Liver (tissue), 9 donors: ENCODE data around the gene SF3B3. TPM values are rescaled to one million over a fixed set of nuclear protein-coding genes. Genes with fewer than 3 reads are reported as not detected.

ENCODE experiments used
- DNase-seq: peaks from one replicate; pipeline ENCODE4 v3.0.0-alpha.2; 2017; ENCODE audit warnings: low spot score
- H3K27ac ChIP-seq, 2 donors: one replicate each; pipeline ENCODE4 v1.7.0; 2013; ENCODE audit warnings: inconsistent platforms in 2 of 2, low read length in 2 of 2, control low read depth in 1 of 2, low read depth in 1 of 2, mild to moderate bottlenecking in 1 of 2
- H3K27me3 ChIP-seq, 4 donors: one replicate each; pipeline versions ENCODE4 v1.6.1 to v1.7.0; 2013; ENCODE audit warnings: low read length in 3 of 4, inconsistent platforms in 1 of 4, mild to moderate bottlenecking in 1 of 4, moderate library complexity in 1 of 4; ENCODE audit not compliant: control insufficient read depth in 4 of 4, insufficient read depth in 4 of 4
- H3K36me3 ChIP-seq, 4 donors: one replicate each; pipeline versions ENCODE4 v1.6.1 to v1.7.0; 2013; ENCODE audit warnings: low read length in 3 of 4, mild to moderate bottlenecking in 3 of 4, low read depth in 1 of 4, moderate library complexity in 1 of 4; ENCODE audit not compliant: control insufficient read depth in 4 of 4, insufficient read depth in 3 of 4
- H3K4me1 ChIP-seq, 4 donors: one replicate each; pipeline versions ENCODE4 v1.6.1 to v1.7.0; 2013; ENCODE audit warnings: low read length in 3 of 4, mild to moderate bottlenecking in 3 of 4, moderate library complexity in 1 of 4; ENCODE audit not compliant: control insufficient read depth in 4 of 4, insufficient read depth in 4 of 4
- H3K4me3 ChIP-seq, 3 donors: one replicate each; pipeline versions ENCODE4 v1.6.1 to v1.7.0; 2013; ENCODE audit warnings: low read length in 3 of 3, control low read depth in 1 of 3, low read depth in 1 of 3, mild to moderate bottlenecking in 1 of 3
- H3K9ac ChIP-seq, 2 donors: one replicate each; pipeline ENCODE4 v1.7.0; 2013; ENCODE audit warnings: low read length in 2 of 2, mild to moderate bottlenecking in 2 of 2, moderate library complexity in 2 of 2, control low read depth in 1 of 2, low read depth in 1 of 2
- H3K9me3 ChIP-seq, 4 donors: one replicate each; pipeline versions ENCODE4 v1.6.1 to v1.7.0; 2013; ENCODE audit warnings: low read length in 3 of 4; ENCODE audit not compliant: control insufficient read depth in 4 of 4
- ATF3 ChIP-seq: IDR thresholded peaks from 2 replicates; pipeline ENCODE4 v1.6.1; 2016; ENCODE audit warnings: antibody characterized with exemption
- CTCF ChIP-seq: fragments of 150-350 bp; IDR thresholded peaks from 2 replicates; pipeline ENCODE4 v1.5.1; 2017; ENCODE audit warnings: improper control_type of control experiment, low read depth, low read length; ENCODE audit not compliant: missing input control
- EGR1 ChIP-seq, 2 donors: IDR thresholded peaks; 2 replicates each; pipeline ENCODE4 v1.6.1; 2016 to 2018; ENCODE audit warnings: antibody characterized with exemption in 2 of 2, low read depth in 2 of 2
- FOXA1 ChIP-seq: IDR thresholded peaks from 2 replicates; pipeline ENCODE4 v1.6.1; 2016; ENCODE audit warnings: antibody characterized with exemption
- FOXA2 ChIP-seq: IDR thresholded peaks from 2 replicates; pipeline ENCODE4 v1.6.1; 2016; ENCODE audit warnings: antibody characterized with exemption
- GABPA ChIP-seq, 2 donors: IDR thresholded peaks in 1 of 2; conservative IDR thresholded peaks in 1 of 2; 2 replicates each; pipeline ENCODE4 v1.6.1; 2016; ENCODE audit warnings: antibody characterized with exemption in 2 of 2, mild to moderate bottlenecking in 1 of 2, moderate library complexity in 1 of 2
- HNF4A ChIP-seq, 2 donors: conservative IDR thresholded peaks; 2 replicates each; pipeline ENCODE4 v1.6.1; 2016; ENCODE audit warnings: antibody characterized with exemption in 2 of 2, mild to moderate bottlenecking in 2 of 2
- HNF4G ChIP-seq: IDR thresholded peaks from 2 replicates; pipeline ENCODE4 v1.6.1; 2016; ENCODE audit warnings: antibody characterized with exemption
- JUND ChIP-seq, 2 donors: IDR thresholded peaks; 2 replicates each; pipeline ENCODE4 v1.6.1; 2016; ENCODE audit warnings: antibody characterized with exemption in 2 of 2
- MAX ChIP-seq: IDR thresholded peaks from 2 replicates; pipeline ENCODE4 v1.6.1; 2016; ENCODE audit warnings: antibody characterized with exemption
- NR2F2 ChIP-seq: IDR thresholded peaks from 2 replicates; pipeline ENCODE4 v1.6.1; 2016; ENCODE audit warnings: antibody characterized with exemption
- RAD21 ChIP-seq, 2 donors: IDR thresholded peaks; 2 replicates each; pipeline ENCODE4 v1.6.1; 2016; ENCODE audit warnings: antibody characterized with exemption in 2 of 2, mild to moderate bottlenecking in 2 of 2
- REST ChIP-seq: IDR thresholded peaks from 2 replicates; pipeline ENCODE4 v1.6.1; 2016; ENCODE audit warnings: antibody characterized with exemption, mild to moderate bottlenecking
- RXRA ChIP-seq, 2 donors: IDR thresholded peaks; 2 replicates each; pipeline ENCODE4 v1.6.1; 2017 to 2018; ENCODE audit warnings: antibody characterized with exemption in 2 of 2, mild to moderate bottlenecking in 1 of 2
- SP1 ChIP-seq: IDR thresholded peaks from 2 replicates; pipeline ENCODE4 v1.6.1; 2018; ENCODE audit warnings: antibody characterized with exemption, mild to moderate bottlenecking
- TAF1 ChIP-seq: conservative IDR thresholded peaks from 2 replicates; pipeline ENCODE4 v1.6.1; 2016; ENCODE audit warnings: antibody characterized with exemption, mild to moderate bottlenecking
- YY1 ChIP-seq: IDR thresholded peaks from 2 replicates; pipeline ENCODE4 v1.6.1; 2016; ENCODE audit warnings: antibody characterized with exemption, mild to moderate bottlenecking
- ZBTB33 ChIP-seq: IDR thresholded peaks from 2 replicates; pipeline ENCODE4 v1.6.1; 2016; ENCODE audit warnings: antibody characterized with exemption
- WGBS: extraction: QIAGEN DNeasy Blood & Tissue Kit; methylation state at CpG from one replicate; pipeline ENCODE4 v1.1.7; 2013; 5-methylcytosine and 5-hydroxymethylcytosine counted together
- polyA plus RNA-seq, 2 donors: library from polyadenylated mRNA; stranded (reverse) in 1 of 2; unstranded in 1 of 2; fragments of 200-250 nt in 1 of 2; fragments of >200 nt in 1 of 2; fragmentation: Nextera tagmentation in 1 of 2; extraction: Ambion mirVana in 1 of 2; gene quantifications; one replicate each; pipeline versions ENCODE4 v1.2.1 to v1.2.3, GENCODE V29; 2013 to 2015
- total RNA-seq, 2 donors: library from RNA; depleted of rRNA; stranded (reverse); fragments of >200 nt; gene quantifications; one replicate each; pipeline ENCODE4 v1.2.3, GENCODE V29; 2014
- donor health status: healthy.
- donor health status: healthy.
- donor health status: healthy.
- donor health status: healthy.
- donor health status: healthy.

SF3B3 gene
- total and polyA plus RNA-seq, 4 donors: 38.9 to 77.8 (median 53.2) TPM

- Histone ChIP-seq H3K4me1 (no peaks in the 10 kb centered on the region), H3K27me3 (no peaks in the 10 kb centered on the region), H3K4me3 (no peak overlapping the region), H3K9ac (no peak overlapping the region), H3K36me3 (peaks cover 14 to 65% (median 48%) of the 10 kb centered on the region in 4 donors), H3K9me3 (no peaks in the 10 kb centered on the region), H3K27ac (no peak overlapping the region)
- DNase-seq: no peak
- TF ChIP-seq MAX: no peak
- TF ChIP-seq EGR1 (IDR thresholded peaks at IDR 0.05; ENCODE audit: low read depth in 2 of 2): no peak
- TF ChIP-seq FOXA1: no peak
- no peak for TF ChIP-seq JUND (IDR thresholded peaks at IDR 0.05)
- TF ChIP-seq ATF3: no peak
- no peak for TF ChIP-seq HNF4G
- no peak for TF ChIP-seq HNF4A (conservative IDR thresholded peaks at IDR 0.05)
- TF ChIP-seq RXRA (IDR thresholded peaks at IDR 0.05): no peak
- TF ChIP-seq REST: no peak
- TF ChIP-seq CTCF: no peak
- no peak for TF ChIP-seq NR2F2
- no peak for TF ChIP-seq ZBTB33
- TF ChIP-seq RAD21 (IDR thresholded peaks at IDR 0.05): no peak
- no peak for TF ChIP-seq SP1
- TF ChIP-seq GABPA (IDR thresholded peaks at IDR 0.05 in 1 of 2, conservative IDR thresholded peaks at IDR 0.05 in 1 of 2): no peak
- TF ChIP-seq TAF1: no peak
- no peak for TF ChIP-seq FOXA2
- no peak for TF ChIP-seq YY1
- WGBS: 95% methylated on average over 9 of the region's 9 CpGs
These were observed 28.0 kb upstream of the SF3B3 start for GRCh38 chr16:70495425-70496182.
